CD4-positive, alpha-beta T cell treated with Interleukin-15 for 4 hours (primary cell): ENCODE results near the gene ANKRD10.

Source experiments
- DNase-seq: peaks from one replicate; pipeline ENCODE4 v3.0.0-alpha.2; 2020; ENCODE audit warnings: low spot score

ANKRD10 gene

DNA sequence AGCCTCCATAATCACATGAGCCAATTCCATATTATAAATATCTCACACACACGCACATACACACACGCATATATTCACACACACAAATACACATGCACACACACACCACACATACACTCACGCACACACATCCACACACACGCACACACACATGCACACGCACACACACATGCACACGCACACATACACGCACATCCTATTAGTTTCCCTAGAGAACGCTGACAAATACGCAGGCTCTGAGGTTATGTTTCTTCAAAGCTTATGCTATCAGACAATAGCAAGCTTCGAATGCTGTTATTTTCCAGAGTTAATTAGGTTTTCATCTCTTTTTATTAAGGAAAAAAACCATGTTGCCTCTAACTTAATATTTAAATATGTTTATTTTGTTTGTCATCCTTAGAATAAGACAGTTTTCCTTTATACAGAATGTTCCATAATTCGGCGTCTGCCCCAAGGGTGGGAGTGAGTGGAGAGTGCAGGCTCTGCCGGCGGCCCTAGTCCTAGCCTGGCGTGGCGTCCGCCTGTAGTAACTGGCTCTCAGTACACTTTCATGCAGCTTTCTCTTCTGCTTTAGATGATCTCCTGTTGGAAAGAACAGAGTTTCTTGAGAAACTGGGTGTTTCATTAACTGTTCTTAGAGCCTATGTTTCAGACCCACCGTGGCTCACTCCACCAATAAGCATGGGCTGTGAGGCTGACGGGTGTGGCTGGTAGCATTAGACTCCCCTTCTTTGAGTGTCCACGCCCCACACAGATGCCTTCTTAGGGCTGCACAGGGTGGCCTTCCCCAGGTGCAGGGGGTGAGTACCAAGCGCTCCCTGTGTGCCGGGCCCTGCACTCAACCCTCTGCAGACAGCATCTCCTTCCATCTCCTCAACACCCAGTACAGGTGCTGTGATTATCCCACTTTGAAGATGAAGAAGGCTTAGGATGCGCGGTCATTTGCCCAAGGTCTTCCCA, 30.4 kb upstream of the ANKRD10 start:
- no peak for DNase-seq

DNA sequence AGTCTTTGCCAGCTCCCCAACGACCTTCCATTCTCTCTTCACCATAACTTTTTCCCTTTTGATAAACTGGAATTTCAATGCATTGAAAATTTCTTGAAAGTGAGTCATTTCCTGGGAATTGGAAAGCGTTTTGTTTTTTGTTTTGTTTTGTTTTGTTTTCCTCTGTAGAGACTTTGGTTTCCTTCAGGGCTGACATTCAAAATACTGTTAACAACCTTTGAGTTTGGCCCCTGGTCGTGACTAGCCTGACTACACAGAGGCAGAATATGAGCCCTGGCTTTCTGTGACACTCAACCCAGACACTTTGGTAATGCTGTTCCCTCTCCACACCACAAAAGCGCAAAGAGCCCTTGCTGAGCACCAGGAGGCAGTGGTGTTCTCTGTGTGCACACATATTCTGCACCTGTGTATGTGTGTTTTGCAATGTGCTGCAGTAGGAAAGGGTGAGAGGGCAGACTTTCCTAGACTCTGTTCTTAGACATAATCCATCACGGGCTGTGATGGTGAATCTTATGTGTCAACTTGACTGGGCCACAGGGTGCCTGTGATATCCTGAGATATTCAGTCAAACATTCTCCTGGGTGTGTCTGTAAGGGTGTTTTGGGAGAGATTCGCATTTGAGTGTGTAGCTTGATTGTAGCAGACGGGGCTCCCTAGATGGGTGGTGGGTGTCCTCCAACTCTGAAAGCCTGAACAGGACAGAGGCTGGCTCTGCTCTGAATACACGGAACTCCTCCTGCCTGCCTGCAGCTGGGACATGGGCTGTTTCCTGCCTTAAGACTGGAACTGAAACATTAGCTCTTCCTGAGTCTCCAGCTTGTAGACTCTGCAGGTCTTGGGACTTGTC, 29.5 kb upstream of the ANKRD10 start:
- no peak for DNase-seq

DNA sequence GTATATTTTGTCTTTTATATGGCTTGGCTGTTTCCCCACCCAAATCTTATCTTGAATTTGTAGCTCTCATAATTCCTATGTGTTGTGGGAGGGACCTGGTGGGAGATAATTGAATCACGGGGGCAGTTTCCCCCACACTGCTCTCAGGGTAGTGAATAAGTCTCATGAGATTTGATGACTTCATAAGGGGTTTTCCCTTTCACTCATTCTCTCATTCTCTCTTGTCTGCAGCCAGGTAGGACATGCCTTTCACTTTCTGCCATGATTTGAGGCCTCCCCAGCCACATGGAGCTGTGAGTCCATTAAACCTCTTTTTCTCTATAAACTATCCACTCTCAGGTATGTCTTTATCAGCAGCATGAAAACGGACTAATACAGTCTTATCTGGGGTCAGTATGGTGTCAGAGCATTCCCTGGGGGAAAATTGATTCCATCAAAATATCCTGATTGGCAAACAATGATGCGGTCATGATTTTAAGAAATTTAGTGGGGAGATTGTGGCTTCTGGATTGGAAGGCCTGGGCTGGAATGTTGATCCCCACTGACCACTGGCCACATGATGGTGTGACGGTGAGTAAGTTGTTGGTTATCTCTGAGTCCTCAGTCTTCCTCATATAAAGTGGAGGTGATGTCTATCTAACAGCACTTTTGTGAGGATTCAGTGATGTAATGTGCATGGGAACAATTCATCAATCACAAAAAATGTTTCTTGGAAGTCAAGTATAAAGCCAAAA, 27.5 kb upstream of the ANKRD10 start:
- DNase-seq, result no peak

DNA sequence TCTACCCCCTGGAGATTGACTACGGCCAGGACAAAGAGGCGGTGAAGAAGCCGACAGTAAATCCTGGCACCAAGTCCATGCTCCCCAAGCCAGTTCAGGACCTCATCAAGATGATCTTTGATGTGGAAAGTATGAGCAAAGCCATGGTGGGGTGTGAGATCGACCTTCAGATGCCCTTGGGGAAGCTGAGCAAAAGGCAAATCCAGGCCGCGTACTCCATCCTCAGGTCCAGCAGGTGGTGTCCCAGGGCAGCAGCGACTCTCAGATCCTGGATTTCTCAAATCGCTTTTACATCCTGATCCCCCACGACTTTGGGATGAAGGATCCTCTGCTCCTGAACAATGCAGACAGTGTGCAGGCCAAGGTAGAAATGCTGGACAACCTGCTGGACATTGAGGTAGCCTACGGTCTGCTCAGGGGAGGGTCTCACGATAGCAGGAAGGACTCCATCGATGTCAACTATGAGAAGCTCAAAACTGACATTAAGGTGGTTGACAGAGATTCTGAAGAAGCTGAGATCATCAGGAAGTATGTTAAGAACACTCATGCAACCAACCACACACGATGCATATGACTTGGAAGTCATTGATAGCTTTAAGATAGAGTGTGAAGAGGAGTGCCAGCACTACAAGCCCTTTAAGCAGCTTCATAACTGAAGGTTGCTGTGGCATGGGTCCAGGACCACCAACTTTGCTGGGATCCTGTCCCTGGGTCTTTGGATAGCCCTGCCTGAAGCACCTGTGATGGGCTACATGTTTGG, 24.0 kb upstream of the ANKRD10 start:
- DNase-seq, result no peak

DNA sequence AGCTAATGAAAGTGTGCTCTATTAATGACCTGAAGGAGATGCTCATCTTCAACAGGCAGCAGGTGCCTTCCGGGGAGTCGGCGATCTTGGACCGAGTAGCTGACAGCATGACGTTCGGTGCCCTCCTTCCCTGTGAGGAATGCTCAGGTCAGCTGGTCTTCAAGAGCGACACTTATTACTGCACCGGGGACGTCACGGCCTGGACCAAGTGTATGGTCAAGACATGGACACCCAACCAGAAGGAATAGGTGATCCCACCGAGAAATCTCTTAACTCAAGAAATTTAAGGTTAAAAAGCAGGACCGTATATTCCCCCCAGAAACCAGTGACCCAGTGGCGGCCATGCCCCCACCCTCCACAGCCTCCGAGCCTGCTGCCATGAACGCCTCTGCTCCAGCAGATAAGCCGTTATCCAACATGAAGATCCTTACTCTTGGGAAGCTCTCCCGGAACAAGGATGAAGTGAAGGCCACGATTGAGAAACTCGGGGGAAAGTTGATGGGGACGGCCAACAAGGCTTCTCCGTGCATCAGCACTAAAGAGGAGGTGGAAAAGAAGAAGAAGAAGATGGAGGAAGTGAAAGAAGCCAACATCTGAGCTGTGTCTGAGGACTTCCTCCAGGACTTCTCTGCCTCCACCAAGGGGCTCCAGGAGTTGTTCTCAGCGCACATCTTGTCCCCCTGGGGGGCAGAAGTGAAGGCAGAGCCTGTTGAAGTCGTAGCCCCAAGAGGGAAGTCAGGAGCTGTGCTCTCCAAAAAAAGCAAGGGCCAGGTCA, 22.8 kb upstream of the ANKRD10 start:
- DNase-seq, result no peak

DNA sequence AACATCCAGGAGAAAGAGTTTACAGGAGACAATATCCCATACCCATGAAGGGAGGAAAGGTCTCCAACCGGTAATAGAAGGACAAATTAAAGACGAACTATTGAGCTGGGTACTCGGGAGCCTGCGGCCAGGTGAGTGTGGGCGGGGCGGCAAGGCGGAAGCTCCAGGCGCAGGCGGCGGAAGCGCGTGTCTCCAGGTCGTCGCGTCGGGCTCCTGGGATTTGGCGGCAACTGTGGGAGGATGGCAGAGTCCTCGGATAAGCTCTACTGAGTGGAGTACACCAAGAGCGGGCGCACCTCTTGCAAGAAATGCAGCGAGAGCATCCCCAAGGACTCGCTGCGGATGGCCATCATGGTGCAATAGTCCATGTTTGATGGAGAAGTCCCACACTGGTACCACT, 21.6 kb upstream of the ANKRD10 start:
- DNase-seq, result no peak

DNA sequence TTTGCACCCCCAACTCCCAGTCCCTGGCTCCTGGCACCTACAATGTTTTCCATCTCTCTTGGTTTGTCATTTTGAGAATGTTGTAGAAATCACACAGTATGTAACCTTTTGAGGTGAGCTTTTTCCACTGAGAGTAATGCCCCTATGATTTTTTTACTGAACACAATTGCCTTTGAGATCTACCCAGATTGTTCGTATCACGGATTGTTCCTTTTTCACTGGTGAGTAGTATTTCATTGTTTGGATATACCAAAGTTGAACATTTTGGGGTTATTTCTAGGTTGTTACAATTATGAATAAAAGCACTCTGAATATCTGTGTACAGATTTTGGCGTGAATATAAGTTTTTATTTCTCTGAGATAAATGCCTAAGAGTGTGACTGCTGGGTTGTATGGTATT, 17.7 kb upstream of the ANKRD10 start:
- DNase-seq, result no peak

DNA sequence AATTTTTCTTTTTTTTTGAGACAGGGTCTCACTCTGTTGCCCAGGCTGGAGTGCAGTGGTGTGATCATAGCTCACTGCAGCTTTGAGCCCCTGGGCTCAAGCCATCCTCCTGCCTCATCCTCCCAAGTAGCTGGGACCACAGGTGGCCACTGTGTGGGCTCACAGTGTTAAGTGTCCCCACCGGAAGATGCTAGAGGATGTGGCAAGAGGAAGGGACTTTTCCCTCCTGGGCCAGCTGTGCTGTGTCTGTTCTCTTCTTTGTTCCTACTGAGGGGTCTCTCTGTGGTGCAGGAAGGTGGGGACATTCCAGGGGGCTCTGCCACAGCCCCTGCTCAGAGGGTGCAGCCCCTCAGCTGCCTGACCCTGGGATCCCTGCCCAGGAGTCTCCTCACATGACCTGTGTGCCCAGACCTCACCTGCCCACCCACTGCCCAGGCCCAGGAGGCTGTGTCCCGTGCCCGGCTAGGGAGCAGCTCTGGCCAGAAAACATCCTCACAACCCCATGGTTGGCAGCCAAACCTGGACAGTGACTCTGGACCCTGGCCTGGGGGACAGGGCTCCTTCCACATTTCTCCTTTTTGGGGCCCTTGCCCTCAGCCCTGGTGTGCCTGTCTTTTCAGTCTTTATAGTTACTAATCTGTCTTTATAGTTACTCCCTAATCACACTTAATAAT, 14.4 kb upstream of the ANKRD10 start:
- no peak for DNase-seq

GRCh38 chr13:110925023-110925612, 10.2 kb upstream of the ANKRD10 start:
- no peak for DNase-seq

GRCh38 chr13:110924639-110924934, 9.7 kb upstream of the ANKRD10 start:
- no peak for DNase-seq

DNA sequence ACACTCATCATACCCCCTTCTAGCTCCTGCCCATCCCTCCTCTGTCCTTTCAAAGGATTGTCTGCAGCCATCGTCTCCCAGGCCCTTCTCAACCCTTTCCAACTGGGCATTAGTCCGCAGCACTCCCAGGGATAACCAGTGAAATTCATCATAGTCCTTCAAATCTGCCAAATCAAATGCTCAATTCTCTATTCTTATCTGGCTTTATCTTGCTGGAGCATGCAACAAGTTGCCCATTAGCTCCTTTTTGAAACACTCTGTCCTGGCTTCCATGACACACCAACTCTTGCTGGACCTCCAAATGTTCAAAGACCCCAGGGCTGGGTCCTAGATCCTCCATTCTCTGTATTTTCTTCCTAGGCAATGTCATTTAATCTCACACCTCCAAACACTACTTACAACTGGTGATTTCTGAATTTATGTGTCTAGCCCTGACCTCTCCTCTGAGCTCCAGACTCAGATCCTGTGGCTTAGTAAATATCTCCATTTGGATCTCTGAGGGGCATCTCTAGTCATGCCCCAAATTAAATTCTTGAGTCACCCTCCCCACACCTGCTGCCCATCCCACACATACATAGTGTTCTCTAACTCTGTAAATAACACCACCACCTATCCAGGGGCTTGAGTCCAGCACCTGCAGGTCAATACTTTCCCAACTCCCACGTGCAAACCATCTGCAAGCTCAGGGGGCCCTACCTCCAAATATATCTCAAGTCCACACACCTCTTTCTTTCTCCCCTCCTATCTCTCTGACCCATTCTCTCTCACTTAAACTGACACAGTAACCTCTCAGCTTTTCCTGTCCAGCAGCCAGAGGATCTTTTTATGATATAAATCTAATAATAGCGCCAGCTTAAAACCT, 9.1 kb upstream of the ANKRD10 start:
- DNase-seq, result no peak

DNA sequence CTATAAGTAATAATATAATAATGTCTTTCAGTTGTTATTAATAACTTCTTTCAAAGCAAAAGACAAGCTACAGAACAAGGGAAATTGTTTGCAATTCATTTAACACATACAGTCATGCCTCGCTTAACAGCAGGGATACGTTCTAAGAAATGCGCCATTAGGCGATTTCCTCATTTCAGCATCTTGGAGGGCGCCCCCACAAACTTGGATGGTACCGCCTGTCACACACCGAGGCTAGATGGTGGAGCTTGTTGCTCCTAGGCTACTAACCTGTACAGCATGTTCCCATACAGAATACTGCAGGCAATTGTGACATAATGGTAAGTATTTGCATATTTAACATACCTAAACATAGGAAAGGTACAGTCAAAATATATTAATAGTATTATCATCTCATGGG, 8.2 kb upstream of the ANKRD10 start:
- DNase-seq, result no peak

DNA sequence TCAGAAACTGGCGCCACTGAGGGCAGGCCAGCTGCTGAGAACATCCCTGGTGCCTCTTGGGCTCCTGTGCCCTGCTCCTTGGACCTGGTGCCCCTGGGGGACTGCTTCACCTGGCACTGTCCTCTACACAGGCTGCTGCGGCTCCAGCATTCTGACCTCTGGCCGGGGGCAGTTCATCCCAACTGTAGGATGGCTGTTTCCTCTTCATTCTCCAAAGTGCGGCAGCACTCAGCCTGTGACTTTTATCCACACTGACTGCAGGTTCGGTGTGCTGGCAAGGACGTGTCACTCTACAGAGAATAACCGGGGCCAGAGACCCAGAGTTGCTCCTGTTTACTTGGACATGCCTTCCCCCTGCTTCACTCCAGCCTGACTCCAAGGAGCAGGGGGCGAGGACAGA, 7.6 kb upstream of the ANKRD10 start:
- DNase-seq, result no peak

DNA sequence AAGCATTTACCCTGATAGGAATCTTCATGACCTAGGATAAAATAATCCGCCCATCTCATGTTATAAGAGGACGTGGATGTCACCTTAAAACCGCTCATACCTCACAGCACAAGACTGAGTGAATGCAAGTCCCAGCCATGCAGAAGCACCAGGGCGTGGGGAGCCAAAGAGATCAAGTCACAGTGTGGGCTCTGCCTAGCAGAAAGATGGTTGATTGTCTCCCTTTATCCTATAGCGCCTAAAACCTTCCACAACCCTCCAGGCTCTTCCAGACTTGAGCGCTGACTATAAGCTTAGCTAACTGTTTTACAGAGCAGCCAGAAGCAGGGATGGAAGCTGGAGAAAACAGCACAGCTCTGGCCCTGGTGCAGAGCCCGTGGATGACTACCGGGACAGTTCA, 6.8 kb upstream of the ANKRD10 start:
- no peak for DNase-seq

- DNase-seq, result no peak
These were observed 6.3 kb upstream of the ANKRD10 start for GRCh38 chr13:110921209-110921608.

- DNase-seq, result no peak
These were observed 5.2 kb upstream of the ANKRD10 start for GRCh38 chr13:110920038-110920437.

- DNase-seq, result no peak
These were observed 1.7 kb upstream of the ANKRD10 start for GRCh38 chr13:110916301-110917142.

- DNase-seq, result no peak
These were observed 971 bp upstream of the ANKRD10 start for GRCh38 chr13:110915874-110916206.
